HG03025 (cell line): ENCODE results near the gene NAGPA.

Source experiments
- ATAC-seq: cut with Tn5 transposase; IDR thresholded peaks from one replicate; pipeline ENCODE4 v1.9.1; 2021; ENCODE audit warnings: mild to moderate bottlenecking, moderate library complexity; ENCODE audit not compliant: unreplicated experiment, low FRiP score

NAGPA gene

DNA sequence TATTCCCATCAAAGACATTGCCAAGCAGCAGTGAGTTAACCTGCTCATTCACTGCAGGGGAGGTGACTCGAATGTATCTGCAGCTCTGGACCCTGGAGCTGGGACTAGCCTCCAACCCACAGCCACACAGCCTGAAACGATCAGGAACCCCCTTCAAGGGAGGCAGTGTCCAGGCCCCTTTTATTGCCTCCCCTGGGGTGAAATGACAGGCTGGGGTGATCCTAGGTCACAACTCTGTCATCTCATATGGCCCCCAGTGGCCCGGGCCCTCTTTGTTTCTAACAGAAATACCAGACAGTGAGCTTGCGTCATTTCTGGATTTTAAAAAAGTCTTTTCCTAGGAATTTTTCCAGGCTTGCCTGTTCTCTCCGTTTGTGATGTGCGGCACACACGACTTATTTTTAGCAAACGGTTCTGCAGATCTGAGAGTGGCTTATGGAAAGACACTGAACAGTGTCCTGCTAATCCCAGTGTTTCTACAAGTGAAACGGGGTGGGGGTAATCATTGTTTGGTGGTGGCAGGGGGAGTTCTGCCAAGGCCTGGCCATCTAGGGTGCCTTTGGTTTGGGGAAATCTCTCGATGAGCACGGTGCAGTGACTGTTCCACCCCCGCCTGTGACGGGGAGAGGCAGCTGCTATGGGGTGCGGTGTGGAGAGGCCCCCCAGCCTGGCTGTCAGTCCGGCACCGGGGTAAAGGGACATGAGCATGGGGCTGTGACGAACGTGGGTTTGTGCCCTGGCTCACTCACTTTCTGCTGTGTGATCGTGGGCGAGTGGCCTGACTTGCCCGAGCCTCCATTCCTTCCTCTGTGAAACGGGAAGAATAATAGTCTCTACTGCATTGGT, 27.2 kb downstream of the NAGPA start:
- ATAC-seq: no peak

DNA sequence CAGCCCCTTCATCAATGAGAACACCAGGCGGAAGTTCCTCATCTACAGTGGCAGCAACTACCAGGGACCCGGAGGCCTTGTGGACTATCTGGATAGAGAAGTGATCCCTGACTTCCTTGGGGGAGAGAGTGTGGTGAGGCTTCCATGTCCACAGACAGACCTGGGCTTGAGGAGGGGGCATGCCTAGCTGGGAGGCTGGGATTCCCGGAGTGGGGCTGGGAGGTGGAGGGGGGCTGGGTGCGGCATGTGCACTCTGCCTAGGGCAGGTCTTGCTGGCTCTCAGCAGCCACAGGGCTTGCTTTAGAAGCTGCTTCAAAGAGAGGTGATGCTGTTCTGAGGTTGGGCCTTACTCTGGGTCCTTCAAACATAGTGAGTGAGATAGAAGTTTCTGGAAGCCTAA, 27.8 kb downstream of the NAGPA start:
- no peak for ATAC-seq

DNA sequence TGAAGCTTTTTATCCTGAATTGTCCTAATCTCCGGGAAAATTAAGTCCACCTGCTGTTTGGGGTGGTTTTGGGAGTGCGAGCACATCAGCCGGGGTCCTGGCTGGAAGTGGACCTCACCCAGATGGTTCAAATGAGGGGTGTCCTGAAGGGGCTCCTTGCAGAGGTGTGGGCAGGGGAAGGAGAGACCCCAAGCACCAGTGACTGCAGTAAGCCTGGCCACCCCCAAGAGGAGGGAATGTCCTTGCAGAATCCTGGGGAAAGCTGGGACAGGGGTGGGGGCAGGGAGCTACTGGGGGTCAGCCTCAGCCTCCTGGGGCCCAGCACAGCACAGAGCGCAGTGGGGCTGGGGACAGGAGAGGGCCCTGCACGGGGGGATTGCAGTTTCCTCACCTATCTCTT, 29.4 kb downstream of the NAGPA start:
- ATAC-seq: no peak

DNA sequence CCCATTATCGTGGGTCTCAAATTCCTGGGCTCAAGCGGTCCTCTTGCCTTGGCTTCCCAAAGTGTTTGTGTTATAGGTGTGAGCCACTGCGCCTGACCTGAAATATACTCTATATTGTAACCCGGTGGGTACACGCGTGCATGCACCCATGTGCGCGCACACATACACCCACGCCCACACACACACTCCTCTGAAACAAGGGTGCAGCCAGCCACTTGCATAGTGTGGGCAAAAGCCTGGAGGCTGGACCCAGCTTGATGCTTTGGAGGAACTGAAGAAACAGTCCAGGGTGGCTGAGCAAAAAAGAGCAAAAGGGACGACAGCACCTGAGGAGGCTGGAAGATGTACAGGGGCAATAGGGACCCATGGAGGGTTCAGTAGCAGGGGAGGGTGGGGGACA, 29.9 kb downstream of the NAGPA start:
- ATAC-seq: no peak

DNA sequence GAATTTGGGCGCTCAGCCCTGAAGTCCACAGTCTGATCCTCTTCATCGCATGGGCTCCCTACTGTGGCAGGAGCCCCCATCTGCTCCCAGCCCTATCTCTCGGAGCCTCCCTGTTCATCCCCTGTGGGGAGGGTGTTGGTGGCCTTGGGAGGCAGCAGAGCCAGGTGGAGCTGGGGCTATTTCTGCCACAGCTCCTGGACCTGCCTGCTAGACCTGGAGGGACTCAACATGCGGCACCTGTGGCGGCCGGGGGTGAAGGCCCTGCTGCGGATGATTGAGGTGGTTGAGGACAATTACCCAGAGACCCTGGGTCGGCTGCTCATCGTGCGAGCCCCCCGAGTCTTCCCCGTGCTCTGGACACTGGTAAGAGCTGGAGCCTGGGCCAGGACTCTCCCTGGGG, 30.5 kb downstream of the NAGPA start:
- ATAC-seq: no peak

DNA sequence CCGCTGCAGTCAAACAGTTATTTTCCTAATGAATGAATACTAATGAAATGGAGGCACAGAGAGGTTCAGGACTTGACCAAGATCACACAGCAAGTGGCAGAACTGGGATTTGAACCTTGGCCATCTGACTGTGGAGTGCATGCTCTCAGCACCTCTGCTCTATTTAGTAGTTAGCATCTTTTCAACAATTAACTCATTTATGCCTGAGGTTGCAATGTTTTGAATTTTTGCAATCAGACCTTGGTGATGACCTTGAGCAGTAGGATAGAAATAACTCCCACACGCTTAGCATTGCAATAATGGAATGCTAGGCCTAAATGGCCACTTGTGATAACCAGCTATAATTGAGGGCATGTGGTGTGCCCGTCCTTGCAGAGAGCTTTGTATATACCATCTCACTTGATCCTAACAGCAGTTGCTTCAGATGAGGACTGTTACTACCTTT, 31.0 kb downstream of the NAGPA start:
- no peak for ATAC-seq

DNA sequence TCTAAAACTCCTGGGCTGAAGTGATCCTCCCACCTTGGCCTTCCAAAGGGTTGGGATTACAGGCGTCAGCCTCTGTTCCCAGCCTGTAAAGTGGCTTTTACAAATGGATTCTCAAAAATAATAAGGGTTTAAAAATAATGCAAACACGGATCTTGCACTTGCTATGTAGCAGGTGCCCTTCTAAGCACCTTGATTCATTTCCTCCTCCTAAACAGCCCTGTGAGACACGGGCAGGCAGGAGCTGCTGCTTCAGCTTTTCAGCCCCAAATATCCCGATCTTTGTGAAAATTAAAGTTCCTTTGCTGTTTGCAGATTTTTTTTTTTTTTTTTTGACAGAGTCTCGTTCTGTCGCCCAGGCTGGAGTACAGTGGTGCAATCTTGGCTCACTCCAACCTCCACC, 31.7 kb downstream of the NAGPA start:
- no peak for ATAC-seq

DNA sequence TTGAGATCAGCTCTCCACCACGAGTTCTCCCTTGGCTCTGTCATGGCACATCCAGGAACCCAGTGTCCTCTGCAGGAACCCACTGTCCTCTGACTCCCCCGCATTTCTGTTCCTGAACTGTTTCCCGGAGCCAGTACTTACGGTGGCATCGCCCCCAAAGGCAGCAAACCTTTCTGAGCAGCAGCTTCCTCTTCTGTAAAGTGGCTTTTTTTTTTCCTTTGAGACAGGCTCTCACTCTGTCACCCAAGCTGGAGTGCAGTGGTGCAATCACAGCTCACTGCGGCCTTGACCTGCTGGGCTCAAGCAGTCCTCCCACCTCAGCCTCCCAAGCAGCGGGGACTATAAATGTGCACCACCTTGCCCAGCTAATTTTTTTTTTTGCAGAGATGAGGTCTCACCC, 32.2 kb downstream of the NAGPA start:
- ATAC-seq: no peak

DNA sequence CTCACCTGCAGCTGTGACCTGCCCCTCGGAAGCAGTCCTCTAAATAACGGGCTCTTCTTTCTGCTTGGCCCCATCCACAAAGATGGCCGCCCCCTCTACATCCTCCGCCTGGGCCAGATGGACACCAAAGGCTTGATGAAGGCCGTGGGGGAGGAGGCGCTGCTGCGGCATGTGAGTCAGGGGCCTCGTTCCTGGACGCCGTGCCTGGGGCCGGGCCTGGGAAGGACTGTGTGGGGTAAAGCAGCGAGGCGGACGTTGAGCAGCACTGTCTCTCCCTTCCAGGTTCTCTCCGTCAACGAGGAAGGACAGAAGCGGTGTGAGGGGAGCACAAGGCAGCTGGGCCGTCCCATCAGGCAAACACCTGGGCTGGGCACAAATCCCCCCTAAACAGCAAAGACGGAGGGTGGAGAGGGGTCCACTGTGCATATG, 33.1 kb downstream of the NAGPA start:
- no peak for ATAC-seq

DNA sequence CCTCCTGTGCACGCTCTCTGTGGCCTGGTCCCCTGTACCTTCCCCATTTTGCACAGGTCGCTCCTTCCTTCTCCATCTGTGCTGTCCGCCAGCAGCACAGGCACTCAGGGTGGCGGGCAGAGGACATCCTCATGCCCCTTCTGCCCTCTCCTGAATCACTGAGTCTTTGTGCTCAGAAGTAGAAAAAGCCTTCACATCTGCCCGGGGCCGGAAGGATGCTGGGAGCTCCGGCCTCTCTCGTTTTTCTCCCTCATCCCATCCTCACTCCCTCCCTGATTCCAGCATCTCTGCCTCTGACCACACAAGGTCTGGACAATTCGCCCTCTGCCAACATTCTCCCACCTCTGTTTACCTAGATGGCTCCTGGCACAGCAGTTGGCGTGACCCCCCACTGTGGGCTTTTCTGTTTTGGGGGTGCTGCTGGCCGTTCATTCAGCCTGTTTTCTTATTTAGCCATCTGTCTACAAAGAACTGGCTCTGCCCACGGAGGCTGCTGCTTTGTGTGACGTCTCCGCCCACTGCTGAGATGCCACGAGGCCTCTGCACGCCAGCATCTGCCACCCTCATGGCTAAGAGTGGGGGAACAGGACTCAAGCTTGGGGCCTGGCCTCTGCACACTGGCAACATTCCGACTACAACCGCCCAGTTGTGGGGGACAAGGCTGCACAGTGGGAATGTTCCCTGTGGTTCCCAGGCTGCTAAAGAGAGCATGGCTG, 38.9 kb downstream of the NAGPA start:
- ATAC-seq: no peak

DNA sequence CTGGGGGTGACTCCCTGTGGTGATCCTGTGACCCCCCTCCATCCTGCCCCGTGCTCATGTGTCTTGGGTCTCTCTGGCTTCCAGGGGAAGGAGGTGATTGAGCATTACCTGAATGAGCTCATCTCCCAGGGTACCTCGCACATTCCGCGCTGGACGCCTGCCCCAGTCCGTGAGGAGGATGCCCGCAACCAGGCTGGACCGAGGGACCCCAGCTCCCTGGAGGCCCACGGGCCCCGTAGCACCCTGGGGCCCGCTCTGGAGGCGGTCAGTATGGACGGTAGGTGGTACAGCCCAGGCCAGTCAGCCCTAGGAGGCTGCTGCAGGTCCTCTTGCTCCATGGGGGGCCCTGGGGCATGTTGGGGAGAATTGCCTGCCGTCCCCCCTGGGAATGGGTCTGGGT, 42.0 kb downstream of the NAGPA start:
- no peak for ATAC-seq

DNA sequence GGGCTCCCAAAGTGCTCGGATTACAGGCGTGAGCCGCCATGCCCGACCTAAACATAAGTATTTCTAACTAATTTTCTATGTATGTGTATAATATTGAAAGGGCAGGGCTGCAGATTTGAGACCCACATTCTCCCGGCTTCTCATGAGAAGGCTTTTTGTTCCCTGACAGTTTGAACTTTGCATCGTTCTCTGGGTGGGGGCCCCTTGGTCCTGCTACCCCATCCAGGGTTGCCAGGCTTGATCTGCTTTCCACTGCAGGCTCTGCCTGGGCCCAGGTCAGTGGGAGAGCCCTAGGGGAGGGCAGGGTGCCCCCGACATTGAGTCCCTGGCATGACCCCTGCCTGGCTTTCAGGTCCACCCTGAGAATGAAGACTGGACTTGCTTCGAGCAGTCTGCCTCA, 43.3 kb downstream of the NAGPA start:
- ATAC-seq: no peak

DNA sequence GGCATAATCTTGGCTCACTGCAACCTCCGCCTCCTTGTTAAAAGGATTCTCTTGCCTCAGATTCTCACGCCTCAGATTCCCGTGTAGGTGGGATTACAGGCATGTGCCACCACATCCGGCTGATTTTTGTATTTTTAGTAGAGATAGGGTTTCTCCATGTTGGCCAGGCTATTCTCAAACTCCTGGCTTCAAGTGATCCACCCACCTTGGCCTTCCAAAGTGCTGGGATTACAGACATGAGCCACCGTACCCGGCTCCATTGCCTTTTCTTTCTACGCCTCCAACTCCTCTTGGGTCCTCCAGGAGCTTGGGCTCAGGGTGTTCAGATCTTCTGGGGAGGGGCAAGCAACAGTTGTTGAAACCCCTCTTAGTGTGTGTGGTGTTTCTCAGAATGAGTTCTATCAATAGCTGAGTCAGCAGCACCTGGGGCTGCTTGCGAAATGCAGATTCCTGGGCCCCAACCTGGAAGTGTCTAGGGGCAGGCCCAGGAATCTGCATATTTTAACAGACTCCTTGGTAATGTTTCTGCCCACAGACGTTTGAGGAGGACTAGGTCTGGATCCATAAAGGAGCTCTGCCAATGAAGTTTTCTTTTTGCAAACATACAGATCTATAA, 44.2 kb downstream of the NAGPA start:
- ATAC-seq: no peak

DNA sequence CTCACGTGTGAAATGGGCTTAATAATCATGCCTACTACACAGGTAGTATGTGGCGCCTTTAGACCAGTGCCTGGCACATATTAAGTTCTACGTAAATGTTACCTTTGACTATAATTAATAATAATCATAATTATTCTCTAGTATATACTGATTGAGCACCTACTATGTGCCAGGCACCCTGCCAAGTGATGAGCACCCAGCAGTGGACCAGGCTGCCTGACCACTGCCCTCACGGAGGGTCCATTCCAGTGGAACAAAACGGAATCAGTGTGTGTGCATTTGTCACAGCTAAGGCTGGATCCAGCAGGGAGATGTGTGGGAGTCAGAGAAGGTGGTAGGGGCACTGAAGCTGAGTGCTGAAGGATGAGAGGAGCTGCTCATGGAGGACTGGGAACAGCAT, 45.1 kb downstream of the NAGPA start:
- no peak for ATAC-seq

DNA sequence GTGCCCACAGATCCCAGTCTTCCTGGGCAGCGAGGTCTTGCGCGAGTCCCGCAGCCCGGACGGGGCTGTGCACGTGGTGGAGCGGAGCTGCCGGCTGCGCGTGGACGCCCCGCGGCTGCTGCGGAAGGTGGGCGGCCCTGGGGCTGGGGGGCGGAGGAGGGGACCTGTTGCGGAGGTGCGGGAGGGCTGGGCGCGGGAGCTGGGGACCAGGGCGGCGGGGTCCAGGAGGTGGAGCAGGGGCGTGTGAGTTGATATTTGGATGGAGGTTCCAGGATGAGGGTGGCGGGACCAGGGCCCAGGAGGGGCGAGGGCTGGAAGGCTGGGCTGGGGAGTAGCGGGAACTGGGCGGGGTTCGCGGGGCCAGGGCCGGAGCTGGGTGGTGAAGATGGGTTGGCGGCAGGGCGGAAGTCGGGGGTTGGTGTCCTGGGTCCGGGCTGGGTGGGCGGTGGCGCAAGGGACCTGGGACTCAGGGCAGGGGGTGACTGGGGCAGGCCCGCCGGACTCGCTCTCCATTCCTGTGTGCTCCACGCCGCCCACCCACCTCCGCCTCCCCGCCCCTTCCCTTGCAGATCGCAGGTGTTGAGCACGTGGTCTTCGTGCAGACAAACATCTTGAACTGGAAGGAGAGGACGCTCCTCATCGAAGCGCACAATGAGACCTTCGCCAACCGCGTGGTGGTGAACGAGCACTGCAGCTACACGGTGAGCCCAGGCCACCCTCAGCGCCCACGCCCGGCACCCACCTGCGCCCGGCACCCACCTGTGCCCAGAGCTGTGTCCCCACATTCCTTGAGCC, 46.0 kb downstream of the NAGPA start:
- no peak for ATAC-seq

DNA sequence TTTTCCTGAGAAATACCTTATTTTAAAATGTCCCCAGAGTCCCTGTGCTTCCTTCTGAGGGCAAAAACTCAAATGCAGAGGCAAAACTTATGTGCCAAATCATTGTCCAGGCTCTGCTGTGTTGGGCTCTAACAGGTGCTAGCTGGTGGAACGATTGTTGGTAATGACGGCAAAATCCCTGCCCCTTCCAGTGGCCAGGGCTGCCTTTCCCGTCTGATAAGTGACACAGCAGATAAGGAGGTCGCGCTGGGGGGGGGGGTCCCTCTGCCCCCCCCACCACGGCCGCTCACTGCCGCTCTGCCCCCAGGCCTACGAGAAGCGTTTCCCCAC, 46.5 kb downstream of the NAGPA start:
- no peak for ATAC-seq

DNA sequence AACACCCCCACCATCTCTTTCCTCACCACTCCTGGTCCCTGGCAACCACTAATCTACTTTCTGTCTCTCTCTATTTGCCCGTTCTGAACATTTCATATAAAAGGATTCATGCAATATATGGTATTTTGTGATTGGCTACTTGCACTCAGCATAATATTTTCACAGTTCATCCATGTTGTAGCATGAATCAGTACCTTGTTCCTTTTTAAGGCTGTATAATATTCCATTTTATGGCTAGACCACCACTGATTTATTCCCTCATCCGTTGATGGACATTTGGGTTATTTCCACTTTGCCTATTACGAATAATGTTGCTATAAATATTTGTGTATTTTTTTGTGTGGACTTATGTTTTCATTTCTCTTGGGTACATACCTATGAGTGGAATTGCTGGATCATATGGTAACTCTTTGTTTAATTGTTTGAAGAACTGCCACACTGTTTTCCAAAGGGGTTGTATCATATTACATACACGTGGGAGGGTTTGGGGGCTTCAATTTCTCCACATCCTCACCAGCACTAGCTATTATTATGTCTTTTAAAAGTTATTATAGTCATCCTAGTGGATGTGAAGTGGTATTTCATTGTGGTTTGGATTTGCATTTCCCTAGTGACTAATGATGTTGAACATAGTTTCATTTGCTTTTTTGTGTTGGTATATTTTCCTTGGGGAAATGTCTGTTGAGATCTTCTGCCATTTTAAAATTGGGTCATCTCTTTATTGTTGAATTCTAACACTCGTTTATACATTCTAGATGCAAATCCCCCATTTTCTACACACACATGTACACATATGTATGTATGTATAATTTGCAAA, 49.4 kb downstream of the NAGPA start:
- no peak for ATAC-seq

DNA sequence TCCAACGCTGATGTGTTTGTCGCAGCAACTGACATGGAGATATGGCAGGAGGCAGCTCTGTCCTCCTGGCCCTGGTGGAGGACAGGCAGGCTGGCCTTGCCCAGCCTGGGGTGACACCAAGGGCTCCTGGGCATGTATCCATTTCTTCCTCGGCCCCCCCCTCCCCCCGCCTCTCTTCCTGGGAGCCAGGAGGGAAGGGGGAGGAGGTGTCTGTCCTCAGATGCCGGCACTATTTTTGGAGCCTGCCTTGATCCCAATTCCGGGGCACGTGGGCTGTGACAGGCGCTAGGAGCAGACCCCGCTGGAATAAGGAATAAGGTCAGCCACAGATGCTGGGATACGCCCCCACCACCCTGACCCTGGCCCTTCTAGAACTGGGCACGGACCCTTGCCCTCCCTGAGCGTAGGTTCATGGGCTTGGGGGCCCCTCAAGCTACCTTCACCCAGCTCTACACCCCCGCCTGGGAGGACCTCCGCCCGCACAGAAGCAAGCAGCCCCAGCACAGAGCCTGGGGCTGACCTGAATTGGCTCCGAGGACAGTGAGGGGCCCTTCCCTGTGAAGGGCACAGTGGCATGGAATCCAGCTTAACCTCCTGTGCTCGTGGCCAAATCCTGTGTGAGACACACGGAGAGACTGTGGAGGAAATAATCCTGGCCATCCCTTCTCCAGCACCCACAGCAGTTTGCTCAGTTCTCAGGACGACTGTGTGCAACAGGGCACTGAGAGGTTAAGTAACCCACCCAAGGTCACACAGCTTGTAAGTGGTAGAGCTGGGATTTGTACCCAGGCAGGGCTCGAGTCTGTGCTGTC, 51.5 kb downstream of the NAGPA start:
- no peak for ATAC-seq

DNA sequence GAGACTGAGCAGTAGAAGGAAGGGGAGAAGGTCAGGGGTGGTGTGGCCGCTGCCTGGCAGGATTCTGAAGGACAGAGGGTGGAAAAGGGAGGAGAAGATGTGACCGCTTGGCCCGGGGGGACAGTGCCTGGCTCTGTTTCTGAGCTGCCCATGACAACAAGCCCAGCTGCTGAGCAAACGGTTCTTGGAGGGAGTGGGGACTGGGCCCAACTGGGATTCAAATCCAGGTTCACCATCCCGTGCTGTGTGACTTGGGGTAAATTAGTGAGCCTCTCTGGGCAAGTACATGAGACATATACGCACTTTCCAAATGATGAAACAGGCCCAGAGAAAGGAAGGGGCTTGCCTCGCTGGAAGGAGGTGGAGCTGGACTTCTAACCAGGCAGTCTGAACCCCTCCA, 52.3 kb downstream of the NAGPA start:
- no peak for ATAC-seq
